ENCODE results near the gene SFXN5.

Gene SFXN5

DNA sequence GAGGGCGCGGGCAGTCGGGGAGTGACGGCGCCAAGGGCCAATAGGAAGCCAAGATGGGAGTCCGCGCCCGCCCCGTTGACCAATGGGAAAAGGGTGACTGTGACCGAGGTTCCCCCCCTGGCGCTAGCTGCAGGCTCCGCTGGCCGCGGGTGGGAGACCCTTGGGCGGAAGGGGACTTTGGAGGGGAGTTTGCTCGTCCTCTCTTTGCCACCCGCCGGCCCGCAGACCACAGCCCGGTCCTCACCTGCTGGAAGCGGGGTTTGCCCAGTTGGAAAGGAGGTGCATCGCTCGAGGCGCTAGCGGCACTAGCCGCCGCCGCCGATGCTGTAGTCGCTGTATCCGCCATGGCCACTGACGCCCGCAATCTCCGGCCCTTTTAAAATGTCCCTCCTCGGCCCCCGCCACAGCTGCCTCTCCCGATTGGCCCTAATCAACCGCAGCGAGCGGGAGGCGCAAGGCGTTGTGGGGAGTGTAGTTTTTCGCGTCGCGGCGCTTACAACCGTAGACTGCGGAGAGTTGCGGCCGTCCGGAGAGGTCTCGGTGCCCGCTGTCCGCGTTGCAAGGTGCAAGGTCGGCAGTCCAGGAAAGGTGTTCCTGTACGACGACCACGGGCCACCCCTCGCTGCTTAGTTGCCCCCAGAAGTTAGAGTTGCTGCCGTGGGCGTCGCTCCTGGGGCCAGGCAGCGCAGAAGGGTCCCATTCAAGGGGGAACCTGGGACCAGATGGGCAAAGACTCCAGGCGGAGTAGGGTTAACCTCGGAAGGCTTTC, at the start of gene SFXN5 (continued):
- TF ChIP-seq ZNF530 (tag by site-specific recombination; IDR thresholded peaks at IDR 0.05; ENCODE audit: low read depth) (no peak), GLI2 (tag by site-specific recombination; IDR thresholded peaks at IDR 0.05; ENCODE audit: borderline replicate concordance, low read depth) (no peak), ZNF514 (tag by site-specific recombination; IDR thresholded peaks at IDR 0.05) (no peak), ZNF335 (tag by site-specific recombination; conservative IDR thresholded peaks at IDR 0.05) (peak; percentile 93), KLF8 (tag by site-specific recombination; IDR thresholded peaks at IDR 0.05) (peak; percentile 71), TRIM28 (IDR thresholded peaks at IDR 0.05; ENCODE audit: borderline replicate concordance, low read length) (0 out of 2 replicates have a peak, but pooled peaks have one; percentile 44), HOXD13 (CRISPR knock-in tag; IDR thresholded peaks at IDR 0.05; ENCODE audit: borderline replicate concordance) (no peak), ZNF791 (tag by site-specific recombination; IDR thresholded peaks at IDR 0.05) (no peak), ZNF510 (tag by site-specific recombination; IDR thresholded peaks at IDR 0.05; ENCODE audit: insufficient replicate concordance) (no peak), ZNF174 (tag by site-specific recombination; IDR thresholded peaks at IDR 0.05) (no peak), ZBTB17 (tag by site-specific recombination; IDR thresholded peaks at IDR 0.05) (peak; percentile 66), KLF9 (tag by site-specific recombination; IDR thresholded peaks at IDR 0.05; ENCODE audit: low read depth) (0 out of 2 replicates have a peak, but pooled peaks have one; percentile 38), KLF7 (tag by site-specific recombination; IDR thresholded peaks at IDR 0.05; ENCODE audit: borderline replicate concordance) (no peak), GLIS2 (tag by site-specific recombination; IDR thresholded peaks at IDR 0.05) (peak; percentile 84), ZNF600 (tag by site-specific recombination; IDR thresholded peaks at IDR 0.05) (no peak; the same call in 1 of the 2 replicates), IKZF3 (tag by site-specific recombination; IDR thresholded peaks at IDR 0.05) (no peak), EGR2 (tag by site-specific recombination; IDR thresholded peaks at IDR 0.05; ENCODE audit: low read depth) (peak; percentile 22; the same call in 1 of the 2 replicates)
- TF ChIP-seq, protein P1, sequence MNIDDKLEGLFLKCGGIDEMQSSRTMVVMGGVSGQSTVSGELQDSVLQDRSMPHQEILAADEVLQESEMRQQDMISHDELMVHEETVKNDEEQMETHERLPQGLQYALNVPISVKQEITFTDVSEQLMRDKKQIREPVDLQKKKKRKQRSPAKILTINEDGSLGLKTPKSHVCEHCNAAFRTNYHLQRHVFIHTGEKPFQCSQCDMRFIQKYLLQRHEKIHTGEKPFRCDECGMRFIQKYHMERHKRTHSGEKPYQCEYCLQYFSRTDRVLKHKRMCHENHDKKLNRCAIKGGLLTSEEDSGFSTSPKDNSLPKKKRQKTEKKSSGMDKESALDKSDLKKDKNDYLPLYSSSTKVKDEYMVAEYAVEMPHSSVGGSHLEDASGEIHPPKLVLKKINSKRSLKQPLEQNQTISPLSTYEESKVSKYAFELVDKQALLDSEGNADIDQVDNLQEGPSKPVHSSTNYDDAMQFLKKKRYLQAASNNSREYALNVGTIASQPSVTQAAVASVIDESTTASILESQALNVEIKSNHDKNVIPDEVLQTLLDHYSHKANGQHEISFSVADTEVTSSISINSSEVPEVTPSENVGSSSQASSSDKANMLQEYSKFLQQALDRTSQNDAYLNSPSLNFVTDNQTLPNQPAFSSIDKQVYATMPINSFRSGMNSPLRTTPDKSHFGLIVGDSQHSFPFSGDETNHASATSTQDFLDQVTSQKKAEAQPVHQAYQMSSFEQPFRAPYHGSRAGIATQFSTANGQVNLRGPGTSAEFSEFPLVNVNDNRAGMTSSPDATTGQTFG (tag by site-specific recombination; IDR thresholded peaks at IDR 0.05; ENCODE audit: borderline replicate concordance), result no peak
- TF ChIP-seq, protein P2, sequence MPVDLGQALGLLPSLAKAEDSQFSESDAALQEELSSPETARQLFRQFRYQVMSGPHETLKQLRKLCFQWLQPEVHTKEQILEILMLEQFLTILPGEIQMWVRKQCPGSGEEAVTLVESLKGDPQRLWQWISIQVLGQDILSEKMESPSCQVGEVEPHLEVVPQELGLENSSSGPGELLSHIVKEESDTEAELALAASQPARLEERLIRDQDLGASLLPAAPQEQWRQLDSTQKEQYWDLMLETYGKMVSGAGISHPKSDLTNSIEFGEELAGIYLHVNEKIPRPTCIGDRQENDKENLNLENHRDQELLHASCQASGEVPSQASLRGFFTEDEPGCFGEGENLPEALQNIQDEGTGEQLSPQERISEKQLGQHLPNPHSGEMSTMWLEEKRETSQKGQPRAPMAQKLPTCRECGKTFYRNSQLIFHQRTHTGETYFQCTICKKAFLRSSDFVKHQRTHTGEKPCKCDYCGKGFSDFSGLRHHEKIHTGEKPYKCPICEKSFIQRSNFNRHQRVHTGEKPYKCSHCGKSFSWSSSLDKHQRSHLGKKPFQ (tag by site-specific recombination; IDR thresholded peaks at IDR 0.05), result no peak
- TF ChIP-seq, protein P3, sequence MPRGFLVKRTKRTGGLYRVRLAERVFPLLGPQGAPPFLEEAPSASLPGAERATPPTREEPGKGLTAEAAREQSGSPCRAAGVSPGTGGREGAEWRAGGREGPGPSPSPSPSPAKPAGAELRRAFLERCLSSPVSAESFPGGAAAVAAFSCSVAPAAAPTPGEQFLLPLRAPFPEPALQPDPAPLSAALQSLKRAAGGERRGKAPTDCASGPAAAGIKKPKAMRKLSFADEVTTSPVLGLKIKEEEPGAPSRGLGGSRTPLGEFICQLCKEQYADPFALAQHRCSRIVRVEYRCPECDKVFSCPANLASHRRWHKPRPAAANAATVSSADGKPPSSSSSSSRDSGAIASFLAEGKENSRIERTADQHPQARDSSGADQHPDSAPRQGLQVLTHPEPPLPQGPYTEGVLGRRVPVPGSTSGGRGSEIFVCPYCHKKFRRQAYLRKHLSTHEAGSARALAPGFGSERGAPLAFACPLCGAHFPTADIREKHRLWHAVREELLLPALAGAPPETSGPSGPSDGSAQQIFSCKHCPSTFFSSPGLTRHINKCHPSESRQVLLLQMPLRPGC (tag by site-specific recombination; IDR thresholded peaks at IDR 0.05), result no peak
- TF ChIP-seq, protein P4, sequence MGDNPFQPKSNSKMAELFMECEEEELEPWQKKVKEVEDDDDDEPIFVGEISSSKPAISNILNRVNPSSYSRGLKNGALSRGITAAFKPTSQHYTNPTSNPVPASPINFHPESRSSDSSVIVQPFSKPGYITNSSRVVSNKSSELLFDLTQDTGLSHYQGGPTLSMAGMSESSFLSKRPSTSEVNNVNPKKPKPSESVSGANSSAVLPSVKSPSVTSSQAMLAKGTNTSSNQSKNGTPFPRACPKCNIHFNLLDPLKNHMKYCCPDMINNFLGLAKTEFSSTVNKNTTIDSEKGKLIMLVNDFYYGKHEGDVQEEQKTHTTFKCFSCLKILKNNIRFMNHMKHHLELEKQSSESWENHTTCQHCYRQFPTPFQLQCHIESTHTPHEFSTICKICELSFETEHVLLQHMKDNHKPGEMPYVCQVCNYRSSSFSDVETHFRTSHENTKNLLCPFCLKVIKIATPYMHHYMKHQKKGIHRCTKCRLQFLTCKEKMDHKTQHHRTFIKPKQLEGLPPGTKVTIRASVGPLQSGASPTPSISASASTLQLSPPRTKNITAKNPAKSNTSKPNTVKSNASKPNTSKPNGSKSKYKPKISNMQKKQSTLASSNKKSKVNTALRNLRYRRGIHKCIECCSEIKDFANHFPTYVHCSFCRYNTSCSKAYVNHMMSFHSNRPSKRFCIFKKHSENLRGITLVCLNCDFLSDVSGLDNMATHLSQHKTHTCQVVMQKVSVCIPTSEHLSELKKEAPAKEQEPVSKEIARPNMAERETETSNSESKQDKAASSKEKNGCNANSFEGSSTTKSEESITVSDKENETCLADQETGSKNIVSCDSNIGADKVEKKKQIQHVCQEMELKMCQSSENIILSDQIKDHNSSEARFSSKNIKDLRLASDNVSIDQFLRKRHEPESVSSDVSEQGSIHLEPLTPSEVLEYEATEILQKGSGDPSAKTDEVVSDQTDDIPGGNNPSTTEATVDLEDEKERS (tag by site-specific recombination; IDR thresholded peaks at IDR 0.05), result no peak
- TF ChIP-seq, protein P5, sequence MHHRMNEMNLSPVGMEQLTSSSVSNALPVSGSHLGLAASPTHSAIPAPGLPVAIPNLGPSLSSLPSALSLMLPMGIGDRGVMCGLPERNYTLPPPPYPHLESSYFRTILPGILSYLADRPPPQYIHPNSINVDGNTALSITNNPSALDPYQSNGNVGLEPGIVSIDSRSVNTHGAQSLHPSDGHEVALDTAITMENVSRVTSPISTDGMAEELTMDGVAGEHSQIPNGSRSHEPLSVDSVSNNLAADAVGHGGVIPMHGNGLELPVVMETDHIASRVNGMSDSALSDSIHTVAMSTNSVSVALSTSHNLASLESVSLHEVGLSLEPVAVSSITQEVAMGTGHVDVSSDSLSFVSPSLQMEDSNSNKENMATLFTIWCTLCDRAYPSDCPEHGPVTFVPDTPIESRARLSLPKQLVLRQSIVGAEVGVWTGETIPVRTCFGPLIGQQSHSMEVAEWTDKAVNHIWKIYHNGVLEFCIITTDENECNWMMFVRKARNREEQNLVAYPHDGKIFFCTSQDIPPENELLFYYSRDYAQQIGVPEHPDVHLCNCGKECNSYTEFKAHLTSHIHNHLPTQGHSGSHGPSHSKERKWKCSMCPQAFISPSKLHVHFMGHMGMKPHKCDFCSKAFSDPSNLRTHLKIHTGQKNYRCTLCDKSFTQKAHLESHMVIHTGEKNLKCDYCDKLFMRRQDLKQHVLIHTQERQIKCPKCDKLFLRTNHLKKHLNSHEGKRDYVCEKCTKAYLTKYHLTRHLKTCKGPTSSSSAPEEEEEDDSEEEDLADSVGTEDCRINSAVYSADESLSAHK (tag by site-specific recombination; IDR thresholded peaks at IDR 0.05), result no peak
- TF ChIP-seq, protein P6, sequence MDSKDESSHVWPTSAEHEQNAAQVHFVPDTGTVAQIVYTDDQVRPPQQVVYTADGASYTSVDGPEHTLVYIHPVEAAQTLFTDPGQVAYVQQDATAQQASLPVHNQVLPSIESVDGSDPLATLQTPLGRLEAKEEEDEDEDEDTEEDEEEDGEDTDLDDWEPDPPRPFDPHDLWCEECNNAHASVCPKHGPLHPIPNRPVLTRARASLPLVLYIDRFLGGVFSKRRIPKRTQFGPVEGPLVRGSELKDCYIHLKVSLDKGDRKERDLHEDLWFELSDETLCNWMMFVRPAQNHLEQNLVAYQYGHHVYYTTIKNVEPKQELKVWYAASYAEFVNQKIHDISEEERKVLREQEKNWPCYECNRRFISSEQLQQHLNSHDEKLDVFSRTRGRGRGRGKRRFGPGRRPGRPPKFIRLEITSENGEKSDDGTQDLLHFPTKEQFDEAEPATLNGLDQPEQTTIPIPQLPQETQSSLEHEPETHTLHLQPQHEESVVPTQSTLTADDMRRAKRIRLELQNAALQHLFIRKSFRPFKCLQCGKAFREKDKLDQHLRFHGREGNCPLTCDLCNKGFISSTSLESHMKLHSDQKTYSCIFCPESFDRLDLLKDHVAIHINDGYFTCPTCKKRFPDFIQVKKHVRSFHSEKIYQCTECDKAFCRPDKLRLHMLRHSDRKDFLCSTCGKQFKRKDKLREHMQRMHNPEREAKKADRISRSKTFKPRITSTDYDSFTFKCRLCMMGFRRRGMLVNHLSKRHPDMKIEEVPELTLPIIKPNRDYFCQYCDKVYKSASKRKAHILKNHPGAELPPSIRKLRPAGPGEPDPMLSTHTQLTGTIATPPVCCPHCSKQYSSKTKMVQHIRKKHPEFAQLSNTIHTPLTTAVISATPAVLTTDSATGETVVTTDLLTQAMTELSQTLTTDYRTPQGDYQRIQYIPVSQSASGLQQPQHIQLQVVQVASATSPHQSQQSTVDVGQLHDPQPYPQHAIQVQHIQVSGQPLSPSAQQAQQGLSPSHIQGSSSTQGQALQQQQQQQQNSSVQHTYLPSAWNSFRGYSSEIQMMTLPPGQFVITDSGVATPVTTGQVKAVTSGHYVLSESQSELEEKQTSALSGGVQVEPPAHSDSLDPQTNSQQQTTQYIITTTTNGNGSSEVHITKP (tag by site-specific recombination; IDR thresholded peaks at IDR 0.05), result peak; percentile 90

All from HEK293 (cell line).